ENCODE measurements around the gene MCM6. TPM values are rescaled to one million over a fixed set of nuclear protein-coding genes. Genes with fewer than 3 reads are reported as not detected.

The MCM6 gene
- total RNA-seq, 1 experiment from 2014 or later, result 84.8 TPM

DNA sequence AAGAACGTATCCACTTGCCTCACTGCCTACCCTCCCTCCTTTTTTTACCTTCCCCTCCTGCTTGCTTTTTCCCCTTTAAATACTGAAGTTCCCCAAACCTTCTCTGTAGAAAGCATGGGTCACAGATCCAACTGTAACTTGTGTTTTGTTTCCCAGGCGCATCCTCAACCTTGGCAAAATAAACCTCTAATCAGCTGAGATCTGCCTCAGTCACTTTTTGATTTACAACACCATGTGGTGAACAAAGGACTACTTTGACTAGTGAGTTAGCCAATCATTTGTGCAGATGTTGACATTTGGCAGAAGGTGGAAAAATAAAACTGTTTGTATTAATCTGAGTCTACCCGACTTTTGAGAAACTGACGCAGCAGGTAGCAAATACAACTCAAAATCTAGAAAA lies 23.3 kb upstream of the MCM6 start:
- Histone ChIP-seq H3K36me3 (ENCODE audit: control insufficient read depth in 1 of 2, insufficient read depth in 2 of 2, low read length in 2 of 2) (no peaks in the 10 kb centered on the region), H3K9me3 (ENCODE audit: control insufficient read depth in 1 of 2, insufficient read depth in 1 of 2, low read depth in 1 of 2, low read length in 2 of 2) (no peaks in the 10 kb centered on the region), H4K20me1 (ENCODE audit: insufficient read depth) (no peaks in the 10 kb centered on the region), H3K9me2 (ENCODE audit: insufficient read depth) (no peaks in the 10 kb centered on the region), H3K27me3 (ENCODE audit: insufficient read depth, low read length) (no peaks in the 10 kb centered on the region), H3K4me3 (replicated peaks in 1 of 2; ENCODE audit: low read depth in 1 of 2, low read length in 2 of 2) (no peak overlapping the region), H3K4me1 (ENCODE audit: control insufficient read depth in 1 of 2, insufficient read depth in 2 of 2, low read length in 2 of 2) (no peaks in the 10 kb centered on the region), H2AFZ (ENCODE audit: low read depth, low read length, poor library complexity, severe bottlenecking) (no peak overlapping the region), H3K79me2 (ENCODE audit: insufficient read depth, low read length) (no peaks in the 10 kb centered on the region), H3K27ac (ENCODE audit: low read depth, low read length) (no peak overlapping the region), H3K4me2 (ENCODE audit: low read length) (no peak overlapping the region), H3K9ac (ENCODE audit: low read length) (no peak overlapping the region)
- BruUV-seq (replicated peaks), result no TSS peak
- RAD21 ChIA-PET (ENCODE audit: low non-redundant PET in 1 of 2, low total read pairs in 2 of 2, uncharacterized antibody in 2 of 2, unreplicated experiment in 2 of 2), result no interaction called here
- no peak for DNase-seq (ENCODE audit: low read depth, low spot score)
- CTCF ChIA-PET, result no interaction called here
- POLR2A ChIA-PET, result no interaction called here
- TF ChIP-seq EGR1 (IDR thresholded peaks at IDR 0.05; ENCODE audit: low read depth), result no peak
- TF ChIP-seq ELF1 (IDR thresholded peaks at IDR 0.05; ENCODE audit: borderline replicate concordance, low read depth), result no peak
- TF ChIP-seq, protein P1, sequence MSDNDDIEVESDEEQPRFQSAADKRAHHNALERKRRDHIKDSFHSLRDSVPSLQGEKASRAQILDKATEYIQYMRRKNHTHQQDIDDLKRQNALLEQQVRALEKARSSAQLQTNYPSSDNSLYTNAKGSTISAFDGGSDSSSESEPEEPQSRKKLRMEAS (IDR thresholded peaks at IDR 0.05), result no peak
- TF ChIP-seq CEBPB (IDR thresholded peaks at IDR 0.05; ENCODE audit: low read depth), result no peak
- TF ChIP-seq YY1 (IDR thresholded peaks at IDR 0.05; ENCODE audit: extremely low read depth, insufficient replicate concordance, low read depth, low read length), result no peak
- TF ChIP-seq, protein P2, sequence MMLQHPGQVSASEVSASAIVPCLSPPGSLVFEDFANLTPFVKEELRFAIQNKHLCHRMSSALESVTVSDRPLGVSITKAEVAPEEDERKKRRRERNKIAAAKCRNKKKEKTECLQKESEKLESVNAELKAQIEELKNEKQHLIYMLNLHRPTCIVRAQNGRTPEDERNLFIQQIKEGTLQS (IDR thresholded peaks at IDR 0.05), result no peak
- TF ChIP-seq, protein P3, sequence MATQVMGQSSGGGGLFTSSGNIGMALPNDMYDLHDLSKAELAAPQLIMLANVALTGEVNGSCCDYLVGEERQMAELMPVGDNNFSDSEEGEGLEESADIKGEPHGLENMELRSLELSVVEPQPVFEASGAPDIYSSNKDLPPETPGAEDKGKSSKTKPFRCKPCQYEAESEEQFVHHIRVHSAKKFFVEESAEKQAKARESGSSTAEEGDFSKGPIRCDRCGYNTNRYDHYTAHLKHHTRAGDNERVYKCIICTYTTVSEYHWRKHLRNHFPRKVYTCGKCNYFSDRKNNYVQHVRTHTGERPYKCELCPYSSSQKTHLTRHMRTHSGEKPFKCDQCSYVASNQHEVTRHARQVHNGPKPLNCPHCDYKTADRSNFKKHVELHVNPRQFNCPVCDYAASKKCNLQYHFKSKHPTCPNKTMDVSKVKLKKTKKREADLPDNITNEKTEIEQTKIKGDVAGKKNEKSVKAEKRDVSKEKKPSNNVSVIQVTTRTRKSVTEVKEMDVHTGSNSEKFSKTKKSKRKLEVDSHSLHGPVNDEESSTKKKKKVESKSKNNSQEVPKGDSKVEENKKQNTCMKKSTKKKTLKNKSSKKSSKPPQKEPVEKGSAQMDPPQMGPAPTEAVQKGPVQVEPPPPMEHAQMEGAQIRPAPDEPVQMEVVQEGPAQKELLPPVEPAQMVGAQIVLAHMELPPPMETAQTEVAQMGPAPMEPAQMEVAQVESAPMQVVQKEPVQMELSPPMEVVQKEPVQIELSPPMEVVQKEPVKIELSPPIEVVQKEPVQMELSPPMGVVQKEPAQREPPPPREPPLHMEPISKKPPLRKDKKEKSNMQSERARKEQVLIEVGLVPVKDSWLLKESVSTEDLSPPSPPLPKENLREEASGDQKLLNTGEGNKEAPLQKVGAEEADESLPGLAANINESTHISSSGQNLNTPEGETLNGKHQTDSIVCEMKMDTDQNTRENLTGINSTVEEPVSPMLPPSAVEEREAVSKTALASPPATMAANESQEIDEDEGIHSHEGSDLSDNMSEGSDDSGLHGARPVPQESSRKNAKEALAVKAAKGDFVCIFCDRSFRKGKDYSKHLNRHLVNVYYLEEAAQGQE (IDR thresholded peaks at IDR 0.05; ENCODE audit: low read depth), result no peak
- no peak for TF ChIP-seq RAD21 (IDR thresholded peaks at IDR 0.05; ENCODE audit: low read depth)
- no peak for TF ChIP-seq SP1 (IDR thresholded peaks at IDR 0.05; ENCODE audit: low read depth)
- no peak for TF ChIP-seq SRF (IDR thresholded peaks at IDR 0.05; ENCODE audit: low read depth)
- no peak for TF ChIP-seq CBX3 (IDR thresholded peaks at IDR 0.05; ENCODE audit: low read depth)
- no peak for TF ChIP-seq FOSL1 (IDR thresholded peaks at IDR 0.05; ENCODE audit: low read depth)
- no peak for TF ChIP-seq EZH2 (IDR thresholded peaks at IDR 0.05)
- TF ChIP-seq TCF7L2 (IDR thresholded peaks at IDR 0.05; ENCODE audit: borderline replicate concordance, extremely low read depth, insufficient read depth, insufficient read length), result no peak
- no peak for TF ChIP-seq EZH2phosphoT487 (IDR thresholded peaks at IDR 0.05; ENCODE audit: borderline replicate concordance)
- TF ChIP-seq POLR2AphosphoS5 (IDR thresholded peaks at IDR 0.05; ENCODE audit: low read depth, low read length), result no peak
- ATAC-seq, result no peak
- intact Hi-C loops (cut with micrococcal nuclease), result no loop called here

All from HCT116 (cell line).